HepG2 (cell line): Measurements from ENCODE around the gene ARHGAP10. TPM values are rescaled to one million over a fixed set of nuclear protein-coding genes. Genes with fewer than 3 reads are reported as not detected.

Experiments
- ATAC-seq: fragments of 200-7000 bp; cut with Tn5 transposase; 3 replicates; pipeline ENCODE4 v1.9.1; 2020; ENCODE audit warnings: mild to moderate bottlenecking, moderate library complexity
- BruUV-seq: library from RNA; stranded (reverse); fragments of 400-500 nt; replicated peaks from 2 replicates; lab custom pipeline; 2021; lab: Mats Ljungman, UMichigan
- CTCF ChIA-PET: fragments of 300-600 bp; formaldehyde crosslinking; extraction: SDS; loops from one replicate; lab custom pipeline; 2021; ENCODE audit warnings: low total read pairs, inconsistent platforms, low intra/inter-chr PET ratio; lab: Yijun Ruan, JAX
- POLR2A ChIA-PET: fragments of 350-600 bp; sonication (Branson Sonifier 250); formaldehyde crosslinking; loops from one replicate; lab custom pipeline; 2020; ENCODE audit warnings: antibody characterized with exemption, inconsistent platforms; lab: Yijun Ruan, JAX
- DNase-seq: peaks from one replicate; pipeline ENCODE4 v3.0.0-alpha.2; 2015; ENCODE audit warnings: low spot score
- FAIRE-seq: peaks from 3 replicates; lab custom pipeline; 2011; peaks lifted over from hg19 to GRCh38; lab: Jason Lieb, UNC
- H2AFZ ChIP-seq: one replicate; pipeline ENCODE4 v1.6.1; 2011; ENCODE audit warnings: low read length, inconsistent platforms
- H3K27ac ChIP-seq: fragments of 300-600 bp; 3 replicates; pipeline ENCODE4 v1.8.0; 2011; ENCODE audit warnings: mixed run types, mild to moderate bottlenecking, mixed read lengths, low read length, inconsistent platforms; ENCODE audit not compliant: insufficient read depth; ENCODE audit errors: extremely low read length
- H3K27me3 ChIP-seq, 2 experiments: fragments of 200-600 bp in 1 of 2; 2 replicates in 1 of 2; 3 replicates in 1 of 2; pipeline versions ENCODE4 v1.6.0 to v1.8.0; 2011; ENCODE audit warnings: low read length in 2 of 2, mild to moderate bottlenecking in 2 of 2, moderate library complexity in 2 of 2, inconsistent platforms in 1 of 2; ENCODE audit not compliant: insufficient read depth in 2 of 2, control insufficient read depth in 1 of 2
- H3K36me3 ChIP-seq, 2 experiments: fragments of 200-600 bp in 1 of 2; replicated peaks in 1 of 2; 2 replicates in 1 of 2; 3 replicates in 1 of 2; pipeline versions ENCODE4 v1.5.1 to v1.8.0; 2011; ENCODE audit warnings: low read length in 2 of 2, inconsistent platforms in 1 of 2; ENCODE audit not compliant: insufficient read depth in 2 of 2, control insufficient read depth in 1 of 2
- H3K4me1 ChIP-seq: 2 replicates; pipeline ENCODE4 v1.5.1; 2012; ENCODE audit warnings: low read length, inconsistent platforms; ENCODE audit not compliant: insufficient read depth
- H3K4me2 ChIP-seq: 2 replicates; pipeline ENCODE4 v1.6.0; 2011; ENCODE audit warnings: low read depth, low read length, inconsistent platforms
- H3K4me3 ChIP-seq, 3 experiments: fragments of 200-600 bp in 1 of 3; sonication (generic), shearing (Covaris generic) in 1 of 3; replicated peaks in 1 of 3; 2 replicates each; pipeline ENCODE4 v1.5.1; 2011 to 2016; ENCODE audit warnings: low read length in 3 of 3, inconsistent platforms in 2 of 3, low read depth in 2 of 3, mild to moderate bottlenecking in 2 of 3, control low read depth in 1 of 3, mixed read lengths in 1 of 3; ENCODE audit not compliant: insufficient read depth in 1 of 3
- H3K79me2 ChIP-seq: one replicate; pipeline ENCODE4 v1.6.1; 2011; ENCODE audit warnings: low read length, inconsistent platforms; ENCODE audit not compliant: insufficient read depth
- H3K9ac ChIP-seq: 2 replicates; pipeline ENCODE4 v1.6.0; 2011; ENCODE audit warnings: mild to moderate bottlenecking, low read depth, low read length, inconsistent platforms; ENCODE audit not compliant: insufficient read depth
- H3K9me3 ChIP-seq: 2 replicates; pipeline ENCODE4 v1.5.1; 2012; ENCODE audit warnings: mild to moderate bottlenecking, low read length
- H4K20me1 ChIP-seq: 2 replicates; pipeline ENCODE4 v1.6.0; 2011; ENCODE audit warnings: inconsistent platforms, mild to moderate bottlenecking, low read length, moderate library complexity; ENCODE audit not compliant: insufficient read depth
- CENPX ChIP-seq: sonication (generic); formaldehyde crosslinking; IDR thresholded peaks from 2 replicates; pipeline ENCODE4 v1.9.0; 2021; ENCODE audit warnings: mild to moderate bottlenecking, missing genetic modification reagents, moderate library complexity
- HOXA9 ChIP-seq: sonication (generic); formaldehyde crosslinking; IDR thresholded peaks from 2 replicates; pipeline ENCODE4 v1.8.1; 2022; ENCODE audit warnings: missing genetic modification reagents, mild to moderate bottlenecking, moderate library complexity, borderline replicate concordance
- NFKB2 ChIP-seq: sonication (generic); formaldehyde crosslinking; IDR thresholded peaks from 2 replicates; pipeline ENCODE4 v1.4.0; 2020; ENCODE audit warnings: missing genetic modification reagents, borderline replicate concordance
- NR2F6 ChIP-seq, 2 experiments: IDR thresholded peaks; 2 replicates each; pipeline ENCODE4 v1.6.1; 2016; ENCODE audit warnings: antibody characterized with exemption in 1 of 2, mild to moderate bottlenecking in 1 of 2
- U2AF1 ChIP-seq: fragments of 200-400 bp; formaldehyde crosslinking; optimal IDR thresholded peaks from 2 replicates; pipeline ENCODE3; 2017; ENCODE audit warnings: mild to moderate bottlenecking, low read depth, low read length
- ZNF20 ChIP-seq: sonication (generic); formaldehyde crosslinking; IDR thresholded peaks from 2 replicates; pipeline ENCODE4 v1.4.0; 2020; ENCODE audit warnings: mild to moderate bottlenecking, moderate library complexity, missing genetic modification reagents
- ZNF30 ChIP-seq: sonication (generic); formaldehyde crosslinking; IDR thresholded peaks from 2 replicates; pipeline ENCODE4 v1.5.0; 2020; ENCODE audit warnings: mild to moderate bottlenecking, missing genetic modification reagents
- ZNF484 ChIP-seq: sonication (generic); formaldehyde crosslinking; IDR thresholded peaks from 2 replicates; pipeline ENCODE4 v1.5.1; 2020; ENCODE audit warnings: mild to moderate bottlenecking, low read depth, missing genetic modification reagents, borderline replicate concordance
- WGBS: methylation state at CpG from one replicate; pipeline ENCODE4 v1.1.6; 2017; ENCODE audit warnings: low lambda C conversion rate; 5-methylcytosine and 5-hydroxymethylcytosine counted together
- in situ Hi-C: cut with HindIII; loops from 2 replicates; pipeline ENCODE4 v1.10.0; 2017; ENCODE audit warnings: low pct_unique_long_range_greater_than_20kb; ENCODE audit not compliant: extremely low pct_ligation_motif_present
- intact Hi-C: fragments of 100-400 bp; cut with micrococcal nuclease; formaldehyde crosslinking; loops from one replicate; pipeline ENCODE4 v1.10.0; 2022; ENCODE audit not compliant: unreplicated experiment
- polyA plus RNA-seq, 8 experiments: library from polyadenylated mRNA; depleted of rRNA in 3 of 8; stranded (reverse) in 7 of 8; unstranded in 1 of 8; fragments of >200 nt; fragmentation: Illumina TruSeq in 4 of 8; extraction: Trizol in 4 of 8; gene quantifications; 2 replicates each; pipeline versions ENCODE4 v1.2.1 to v1.2.3, GENCODE V29; 2011 to 2016; ENCODE audit warnings: low read depth in 4 of 8, missing spikeins in 1 of 8, mixed read lengths in 1 of 8; ENCODE audit not compliant: insufficient read depth in 1 of 8
- total RNA-seq, 5 experiments: library from RNA; depleted of rRNA; stranded (reverse); fragments of >200 nt; fragmentation: Illumina TruSeq; extraction: Trizol; gene quantifications; 2 replicates each; pipeline ENCODE4 v1.2.3, GENCODE V29; 2016; ENCODE audit warnings: low read depth in 1 of 5

The ARHGAP10 gene
- total and polyA plus RNA-seq, 2 of the 13 experiments (the other 11 are each of a cell fraction or from before 2014, with no cell fraction given) = 0.45 to 1.6 TPM

GRCh38 chr4:147969573-147970385 is 237.9 kb downstream of the ARHGAP10 start:
- FAIRE-seq (no peak), DNase-seq (no peak), ATAC-seq (no peak)
- Histone ChIP-seq H3K4me3 (no peak overlapping the region), H4K20me1 (no peaks in the 10 kb centered on the region), H3K79me2 (no peaks in the 10 kb centered on the region), H3K4me2 (no peak overlapping the region), H3K4me1 (no peaks in the 10 kb centered on the region), H3K27ac (no peak overlapping the region), H2AFZ (no peak overlapping the region), H3K9me3 (no peaks in the 10 kb centered on the region), H3K9ac (no peak overlapping the region), H3K36me3 (no peaks in the 10 kb centered on the region), H3K27me3 (no peaks in the 10 kb centered on the region)
- CTCF ChIA-PET = no interaction called here
- POLR2A ChIA-PET = no interaction called here
- intact Hi-C loops = no loop called here
- TF ChIP-seq ZNF20 (CRISPR knock-in tag) (no peak), CENPX (no peak), ZNF484 (CRISPR knock-in tag) (no peak), NFKB2 (CRISPR knock-in tag) (no peak)
- in situ Hi-C loops = no loop called here
- 51% methylated on average over 11 of the region's 11 CpGs for WGBS
- BruUV-seq = no TSS peak

GRCh38 chr4:147971116-147971515 is 239.2 kb downstream of the ARHGAP10 start:
- ATAC-seq = no peak
- H3K27me3 ChIP-seq = no peaks in the 10 kb centered on the region
- BruUV-seq = no TSS peak
- H3K36me3 ChIP-seq = no peaks in the 10 kb centered on the region
- no peak for FAIRE-seq
- intact Hi-C loops = no loop called here
- in situ Hi-C loops = no loop called here
- H3K79me2 ChIP-seq = no peaks in the 10 kb centered on the region
- WGBS = 76% methylated on average over 4 of the region's 4 CpGs
- H3K4me1 ChIP-seq = no peaks in the 10 kb centered on the region
- CTCF ChIA-PET = no interaction called here
- H2AFZ ChIP-seq = no peak overlapping the region
- H3K9ac ChIP-seq = no peak overlapping the region
- DNase-seq = no peak
- H3K27ac ChIP-seq = no peak overlapping the region
- no peak for TF ChIP-seq U2AF1
- TF ChIP-seq HOXA9 = no peak
- no peak for TF ChIP-seq ZNF30 (CRISPR knock-in tag)
- TF ChIP-seq NR2F6 (IDR thresholded peaks at IDR 0.05) = no peak
- no peak for TF ChIP-seq NR2F6 (CRISPR knock-in tag; IDR thresholded peaks at IDR 0.05)
- TF ChIP-seq, all 625 proteins: peak for 0
- Histone ChIP-seq H3K9me3 (no peaks in the 10 kb centered on the region), H4K20me1 (no peaks in the 10 kb centered on the region), H3K4me3 (no peak overlapping the region), H3K4me2 (no peak overlapping the region)
- POLR2A ChIA-PET = no interaction called here
